ENCODE data around the gene ZFYVE9. TPM values are rescaled to one million over a fixed set of nuclear protein-coding genes. Genes with fewer than 3 reads are reported as not detected.

Gene ZFYVE9
- total and polyA plus RNA-seq, 2 of the 8 experiments (the other 6 are each of a cell fraction or from before 2014, with no cell fraction given), result 5.8 to 26.5 TPM

DNA sequence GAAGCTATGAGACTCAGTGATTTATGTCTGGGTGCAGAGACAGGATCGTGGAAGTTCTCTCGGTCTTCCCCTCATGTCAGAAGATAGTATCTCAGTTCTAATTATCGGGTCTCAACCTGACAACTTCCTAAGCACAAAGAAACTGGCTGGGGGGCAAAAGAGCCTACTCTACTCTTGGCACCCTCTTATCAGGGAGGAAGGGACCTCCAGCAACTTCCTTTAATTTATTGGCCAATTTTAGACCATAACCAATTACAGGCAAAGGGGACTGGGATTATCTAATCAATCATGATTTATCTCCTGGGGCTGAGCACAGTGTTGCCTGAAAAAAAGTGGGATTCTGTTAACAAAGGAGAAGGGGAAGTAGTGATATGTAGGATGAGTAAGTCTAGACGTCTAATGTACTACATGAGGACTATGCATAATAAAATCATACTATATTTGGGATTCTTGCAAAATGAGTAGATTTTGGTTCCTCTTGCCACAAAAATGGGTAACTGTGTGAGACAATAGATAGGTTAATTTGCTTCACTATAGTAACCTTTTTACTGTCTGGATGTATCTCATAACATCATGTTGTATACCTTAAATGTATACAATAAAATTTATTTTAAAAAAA is 98.8 kb downstream of the ZFYVE9 start:
- Histone ChIP-seq H3K4me1 (replicated peaks in 1 of 4; ENCODE audit: control insufficient read depth in 3 of 4, insufficient read depth in 4 of 4, low read length in 3 of 4) (no peaks in the 10 kb centered on the region), H3K4ac (replicated peaks; ENCODE audit: insufficient read length, low read depth, low read length) (no peak overlapping the region), H3K36me3 (ENCODE audit: control insufficient read depth in 2 of 4, insufficient read depth in 4 of 4, low read length in 3 of 4) (no peaks in the 10 kb centered on the region), H2BK120ac (replicated peaks; ENCODE audit: low read depth, low read length) (no peak overlapping the region), H3K9me3 (ENCODE audit: insufficient read depth in 2 of 2, low read depth in 1 of 2, low read length in 1 of 2) (no peaks in the 10 kb centered on the region), H4K5ac (ENCODE audit: insufficient read length, low read depth, low read length) (no peak overlapping the region), H3K4me2 (ENCODE audit: insufficient read depth in 1 of 2, low read depth in 2 of 2, low read length in 2 of 2) (no peak overlapping the region), H2AFZ (ENCODE audit: low read length) (no peak overlapping the region), H2AK5ac (ENCODE audit: low read depth, low read length) (no peak overlapping the region), H3K23me2 (ENCODE audit: low read depth, low read length) (no peaks in the 10 kb centered on the region; the same call in 1 of the 2 replicates), H3K4me3 (ENCODE audit: extremely low read depth in 1 of 4, insufficient read depth in 2 of 4, low read depth in 3 of 4, low read length in 4 of 4) (no peak overlapping the region), H4K20me1 (replicated peaks in 1 of 2; ENCODE audit: control insufficient read depth in 1 of 2, insufficient read depth in 2 of 2, low read length in 2 of 2) (no peaks in the 10 kb centered on the region), H2BK12ac (ENCODE audit: low read depth, low read length) (no peak overlapping the region), H3K56ac (replicated peaks; ENCODE audit: insufficient read length, low read depth, low read length) (no peak overlapping the region), H4K8ac (ENCODE audit: extremely low read depth, insufficient read depth, low read length) (no peak overlapping the region), H3K23ac (ENCODE audit: insufficient read length) (no peak overlapping the region), H4K91ac (replicated peaks; ENCODE audit: insufficient read length, low read length) (no peak overlapping the region), H3K27ac (ENCODE audit: low read depth, low read length) (no peak overlapping the region), H3K79me1 (ENCODE audit: low read depth, low read length) (no peaks in the 10 kb centered on the region), H2BK15ac (ENCODE audit: low read length) (no peak overlapping the region), H2BK20ac (ENCODE audit: low read length) (no peak overlapping the region), H3K18ac (ENCODE audit: extremely low read depth, low read length) (no peak overlapping the region), H2BK5ac (ENCODE audit: low read depth, low read length) (no peak overlapping the region), H3K9ac (replicated peaks in 1 of 4; ENCODE audit: extremely low read depth in 1 of 4, low read depth in 3 of 4, low read length in 3 of 4) (no peak overlapping the region), H3K79me2 (ENCODE audit: control insufficient read depth in 1 of 2, insufficient read depth in 2 of 2, low read length in 2 of 2) (no peaks in the 10 kb centered on the region), H3K14ac (ENCODE audit: insufficient read length) (no peak overlapping the region), H3K27me3 (replicated peaks in 1 of 4; ENCODE audit: control insufficient read depth in 3 of 4, extremely low read depth in 1 of 4, insufficient read depth in 3 of 4, low read length in 3 of 4) (no peaks in the 10 kb centered on the region)
- ChIA-PET CTCF (ENCODE audit: partially characterized antibody) (interaction anchor here (1.0 to 1.4 kb wide), 2 partner anchors 9 to 14 kb away, joined by 3 read pairs; no protein-coding TSS in a partner anchor), POLR2A (ENCODE audit: partially characterized antibody) (interaction anchor here (1.2 kb wide), 1 partner anchor 51 kb away, joined by 3 read pairs; no protein-coding TSS in a partner anchor)
- FAIRE-seq, result no peak
- 94% methylated on average over 4 of the region's 4 CpGs; no CpG with 5 or more reads in 1 of the 2 experiments for WGBS, 2 experiments (ENCODE audit: extremely low coverage in 1 of 2, insufficient coverage in 1 of 2, insufficient read length in 1 of 2, insufficient replicate concordance in 2 of 2, low coverage in 1 of 2, low lambda C conversion rate in 2 of 2, missing lambda C conversion rate in 1 of 2)
- no peak for DNase-seq (ENCODE audit: low read depth in 1 of 2, low spot score in 2 of 2)
- TF ChIP-seq BCL11A (IDR thresholded peaks at IDR 0.05; ENCODE audit: low read depth in 2 of 2, low read length in 2 of 2) (no peak), SP2 (IDR thresholded peaks at IDR 0.05; ENCODE audit: low read length) (no peak), KDM4A (IDR thresholded peaks at IDR 0.05; ENCODE audit: low read depth, low read length, severe bottlenecking) (no peak), TAF7 (optimal IDR thresholded peaks at IDR 0.05; ENCODE audit: borderline replicate concordance, low read depth, low read length) (no peak), TAF1 (IDR thresholded peaks at IDR 0.05; ENCODE audit: low read depth, low read length) (no peak), KDM1A (IDR thresholded peaks at IDR 0.05; ENCODE audit: borderline replicate concordance, low read length) (no peak), NANOG (IDR thresholded peaks at IDR 0.05; ENCODE audit: insufficient read depth, low read depth, low read length, poor library complexity, severe bottlenecking) (no peak), FOSL1 (IDR thresholded peaks at IDR 0.05; ENCODE audit: insufficient read depth, low read depth, low read length) (no peak), TBP (IDR thresholded peaks at IDR 0.05; ENCODE audit: low read depth, low read length) (no peak), RAD21 (IDR thresholded peaks at IDR 0.05 in 1 of 2, conservative IDR thresholded peaks at IDR 0.05 in 1 of 2; ENCODE audit: low read depth in 2 of 2, low read length in 2 of 2) (no peak), EZH2 (IDR thresholded peaks at IDR 0.05; ENCODE audit: low read depth, low read length, severe bottlenecking) (no peak), SRF (IDR thresholded peaks at IDR 0.05; ENCODE audit: low read depth, low read length) (no peak), CBX8 (IDR thresholded peaks at IDR 0.05; ENCODE audit: borderline replicate concordance, low read depth, low read length) (no peak)

All from H1 (cell line).